ENCODE results near the gene LHX4. TPM values are rescaled to one million over a fixed set of nuclear protein-coding genes. Genes with fewer than 3 reads are reported as not detected.

LHX4 gene
- total and polyA plus RNA-seq, 10 of the 15 experiments (the other 5 are each of a cell fraction or from before 2014, with no cell fraction given): 0.05 to 0.80 (median 0.32) TPM; not detected in 6

DNA sequence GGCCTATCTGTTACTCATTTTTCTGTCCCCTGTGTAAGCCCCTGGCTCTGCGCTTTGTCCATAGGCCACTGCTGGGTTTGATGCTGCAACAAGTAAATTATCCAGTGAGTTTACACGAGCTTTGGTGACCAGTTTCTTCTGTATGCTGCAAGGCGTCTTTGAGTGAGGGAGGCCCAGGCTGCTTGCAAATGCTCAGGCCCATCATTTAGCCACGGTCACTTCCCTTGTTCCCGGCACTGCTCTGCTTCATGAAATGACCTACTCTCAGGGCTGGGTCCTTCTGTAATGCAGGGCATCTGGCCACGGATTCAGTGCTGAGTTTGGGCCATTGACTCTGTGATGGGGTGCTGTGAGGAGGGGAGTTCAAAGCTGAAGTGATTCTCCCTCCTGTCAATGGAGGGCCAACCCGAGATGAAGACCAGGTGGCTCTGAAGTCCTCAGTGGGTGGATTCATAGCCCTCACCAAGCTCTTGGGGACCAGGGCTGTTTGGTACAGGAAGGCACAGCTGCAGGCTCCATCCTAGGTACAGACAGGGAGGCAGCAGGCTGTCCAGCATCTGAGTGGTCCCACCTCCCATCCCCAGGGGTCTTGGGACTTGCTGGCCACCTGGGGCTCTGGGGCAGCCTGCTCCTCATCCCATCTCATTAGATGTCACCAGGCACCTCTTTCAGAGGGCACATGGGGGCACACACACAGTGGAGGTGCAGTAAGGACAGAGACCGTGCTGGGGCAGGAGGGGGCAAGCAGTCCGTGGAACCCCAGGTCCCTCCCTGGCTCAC is 21.7 kb downstream of the LHX4 start:
- Histone ChIP-seq H3K4me2 (ENCODE audit: control insufficient read depth, insufficient read depth) (no peak overlapping the region), H2AFZ (ENCODE audit: control insufficient read depth, low read depth, low read length) (no peak overlapping the region), H3K9me3 (replicated peaks; ENCODE audit: control insufficient read depth, insufficient read depth, low read length) (no peaks in the 10 kb centered on the region), H4K20me1 (ENCODE audit: control insufficient read depth, insufficient read depth) (no peaks in the 10 kb centered on the region), H3K4me1 (ENCODE audit: control insufficient read depth, insufficient read depth, low read length) (no peaks in the 10 kb centered on the region; the same call in 1 of the 2 replicates), H3K27me3 (replicated peaks in 1 of 2; ENCODE audit: control insufficient read depth in 2 of 2, insufficient read depth in 2 of 2, low read length in 1 of 2) (no peaks in the 10 kb centered on the region), H3K9ac (ENCODE audit: control insufficient read depth, insufficient read depth, low read length) (no peak overlapping the region), H3K79me2 (ENCODE audit: control insufficient read depth, insufficient read depth, low read length) (no peaks in the 10 kb centered on the region), H3K4me3 (no peak overlapping the region), H3K27ac (ENCODE audit: control insufficient read depth, insufficient read depth) (no peak overlapping the region), H3K36me3 (ENCODE audit: control insufficient read depth in 2 of 2, insufficient read depth in 2 of 2, low read length in 1 of 2) (no peaks in the 10 kb centered on the region)
- CTCF ChIA-PET: interaction anchor here (0.9 to 4.2 kb wide), 10 partner anchors 10 to 264 kb away, joined by 3 to 105 read pairs (median 10); no protein-coding TSS in a partner anchor
- POLR2A ChIA-PET: no interaction called here
- no TSS peak for BruUV-seq (replicated peaks)
- SMC1A ChIA-PET (ENCODE audit: uncharacterized antibody, unreplicated experiment): interaction anchor here (0.6 to 3.6 kb wide), 10 partner anchors 17 to 231 kb away, joined by 3 to 37 read pairs (median 4); no protein-coding TSS in a partner anchor
- RAD21 ChIA-PET (ENCODE audit: unreplicated experiment): interaction anchor here (0.5 to 3.3 kb wide), 5 partner anchors 23 to 238 kb away, joined by 3 to 25 read pairs (median 15); no protein-coding TSS in a partner anchor
- 48% methylated on average over 9 of the region's 9 CpGs for WGBS (ENCODE audit: insufficient coverage, insufficient replicate concordance, low lambda C conversion rate, missing lambda C conversion rate)
- no peak for DNase-seq (ENCODE audit: low read depth, low spot score)
- no peak for FAIRE-seq
- in situ Hi-C loops (cut with MboI) (loop anchor here (5.0 kb wide), 1 partner anchor 231 kb away; no protein-coding TSS in a partner anchor), intact Hi-C loops (cut with micrococcal nuclease; ENCODE audit: unreplicated experiment) (loop anchor here (1.0 kb wide), 2 partner anchors 165 to 231 kb away; no protein-coding TSS in a partner anchor)
- TF ChIP-seq CTCF (IDR thresholded peaks at IDR 0.05 in 2 of 3, conservative IDR thresholded peaks at IDR 0.05 in 1 of 3; ENCODE audit: control insufficient read depth in 2 of 3, extremely low read depth in 1 of 3, insufficient read depth in 1 of 3, low read depth in 3 of 3, low read length in 3 of 3): no peak
- no peak for TF ChIP-seq TCF7 (IDR thresholded peaks at IDR 0.05; ENCODE audit: borderline replicate concordance)
- no peak for TF ChIP-seq ZZZ3 (IDR thresholded peaks at IDR 0.05; ENCODE audit: control insufficient read depth, insufficient read length, low read depth)
- TF ChIP-seq FOXK2 (IDR thresholded peaks at IDR 0.05): no peak
- TF ChIP-seq POLR2A (IDR thresholded peaks at IDR 0.05; ENCODE audit: low read depth, low read length): no peak
- no peak for TF ChIP-seq PML (IDR thresholded peaks at IDR 0.05; ENCODE audit: low read length)
- TF ChIP-seq ESRRA (IDR thresholded peaks at IDR 0.05; ENCODE audit: low read length): no peak
- no peak for TF ChIP-seq DPF2 (IDR thresholded peaks at IDR 0.05)
- no peak for TF ChIP-seq ZNF687 (IDR thresholded peaks at IDR 0.05)
- TF ChIP-seq, protein P1, sequence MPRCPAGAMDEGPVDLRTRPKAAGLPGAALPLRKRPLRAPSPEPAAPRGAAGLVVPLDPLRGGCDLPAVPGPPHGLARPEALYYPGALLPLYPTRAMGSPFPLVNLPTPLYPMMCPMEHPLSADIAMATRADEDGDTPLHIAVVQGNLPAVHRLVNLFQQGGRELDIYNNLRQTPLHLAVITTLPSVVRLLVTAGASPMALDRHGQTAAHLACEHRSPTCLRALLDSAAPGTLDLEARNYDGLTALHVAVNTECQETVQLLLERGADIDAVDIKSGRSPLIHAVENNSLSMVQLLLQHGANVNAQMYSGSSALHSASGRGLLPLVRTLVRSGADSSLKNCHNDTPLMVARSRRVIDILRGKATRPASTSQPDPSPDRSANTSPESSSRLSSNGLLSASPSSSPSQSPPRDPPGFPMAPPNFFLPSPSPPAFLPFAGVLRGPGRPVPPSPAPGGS (IDR thresholded peaks at IDR 0.05; ENCODE audit: borderline replicate concordance, insufficient read depth, low read depth, low read length, poor library complexity, severe bottlenecking): no peak
- no peak for ATAC-seq
